HT1080 (cell line): Measurements from ENCODE around the gene MSS51. TPM values are rescaled to one million over a fixed set of nuclear protein-coding genes. Genes with fewer than 3 reads are reported as not detected.

Experiments used
- total RNA-seq: library from RNA; depleted of rRNA; stranded (reverse); fragments of >200 nt; shearing (Covaris generic); gene quantifications from 2 replicates; pipeline ENCODE4 v1.2.3, GENCODE V29; 2014; rRNA removed

MSS51 gene
- total RNA-seq, 1 experiment from 2014 or later: 0.13 TPM

Other genes with a start within 250 kb of the MSS51 start
- 72.5 and 75.2 TPM in 2 replicates for gene DNAJC9, start 186.3 kb downstream of the MSS51 start, total RNA-seq
- gene MRPS16, start 180.9 kb downstream of the MSS51 start, total RNA-seq: 158 and 166 TPM in 2 replicates
- gene CFAP70, start 74.7 kb downstream of the MSS51 start, total RNA-seq: 0.03 and 0.43 TPM in 2 replicates
- 94.4 and 115 TPM in 2 replicates for gene ANXA7, start 19.5 kb downstream of the MSS51 start, total RNA-seq
- gene PPP3CB, start 62.5 kb upstream of the MSS51 start, total RNA-seq: 9.2 and 19.1 TPM in 2 replicates
- 12.4 and 15.9 TPM in 2 replicates for gene USP54, start 157.8 kb upstream of the MSS51 start, total RNA-seq
- not detected in 2 replicates for gene MYOZ1, start 207.9 kb upstream of the MSS51 start, total RNA-seq
- gene SYNPO2L, start 222.5 kb upstream of the MSS51 start, total RNA-seq: 0.11 TPM in 1 of 2 replicates, not detected in the other